Thyroid gland (tissue), 4 donors: ENCODE results near the gene CNTN5.

Experiments used
- CTCF ChIP-seq, 6 experiments: fragments of 200-600 bp in 3 of 6; fragments of 450-650 bp in 3 of 6; sonication (generic) in 3 of 6; IDR thresholded peaks; one replicate each; pipeline ENCODE4 v1.5.1; 2016 to 2019; ENCODE audit warnings: antibody characterized with exemption in 6 of 6, mild to moderate bottlenecking in 2 of 6, inconsistent platforms in 1 of 6, moderate library complexity in 1 of 6
- POLR2A ChIP-seq, 2 donors: fragments of 450-650 bp; IDR thresholded peaks; one replicate each; pipeline ENCODE4 v1.6.1; 2017; ENCODE audit warnings: antibody characterized with exemption in 2 of 2, mild to moderate bottlenecking in 2 of 2, moderate library complexity in 1 of 2

GRCh38 chr11:99065121-99065520 is 44.4 kb downstream of the CNTN5 start:
- TF ChIP-seq CTCF (IDR thresholded peaks at IDR 0.05) (no peak), POLR2A (IDR thresholded peaks at IDR 0.05) (no peak)
